Small intestine (tissue), 7 donors: ENCODE measurements around the gene ARAP1. TPM values are rescaled to one million over a fixed set of nuclear protein-coding genes. Genes with fewer than 3 reads are reported as not detected.

Experiments used
- DNase-seq, 2 donors: peaks; one replicate each; pipeline versions ENCODE4 v3.0.0 to v3.0.0-alpha.2; 2013
- FAIRE-seq: peaks from 2 replicates; lab custom pipeline; 2012; peaks lifted over from hg19 to GRCh38; lab: Jason Lieb, UNC
- H3K27ac ChIP-seq, 3 donors: one replicate each; pipeline ENCODE4 v1.5.1; 2013; ENCODE audit warnings: low read length in 2 of 3, mild to moderate bottlenecking in 2 of 3, control low read depth in 1 of 3, inconsistent platforms in 1 of 3, low read depth in 1 of 3, moderate library complexity in 1 of 3
- H3K27me3 ChIP-seq, 3 donors: one replicate each; pipeline ENCODE4 v1.6.1; 2013; ENCODE audit warnings: low read length in 3 of 3, inconsistent platforms in 1 of 3; ENCODE audit not compliant: control insufficient read depth in 3 of 3, insufficient read depth in 3 of 3
- H3K36me3 ChIP-seq, 3 donors: one replicate each; pipeline ENCODE4 v1.6.1; 2013; ENCODE audit warnings: low read length in 3 of 3, inconsistent platforms in 1 of 3, low read depth in 1 of 3, mild to moderate bottlenecking in 1 of 3, moderate library complexity in 1 of 3; ENCODE audit not compliant: control insufficient read depth in 3 of 3, insufficient read depth in 2 of 3
- H3K4me1 ChIP-seq, 3 donors: one replicate each; pipeline ENCODE4 v1.6.1; 2013; ENCODE audit warnings: low read length in 2 of 3, inconsistent platforms in 1 of 3, low read depth in 1 of 3, mild to moderate bottlenecking in 1 of 3, moderate library complexity in 1 of 3; ENCODE audit not compliant: control insufficient read depth in 3 of 3, insufficient read depth in 2 of 3
- H3K4me3 ChIP-seq, 3 donors: one replicate each; pipeline ENCODE4 v1.5.1; 2013; ENCODE audit warnings: low read length in 3 of 3, control low read depth in 1 of 3, inconsistent platforms in 1 of 3, low read depth in 1 of 3, mild to moderate bottlenecking in 1 of 3, moderate library complexity in 1 of 3
- H3K9me3 ChIP-seq, 2 donors: one replicate each; pipeline ENCODE4 v1.6.1; 2013; ENCODE audit warnings: low read depth in 1 of 2, low read length in 1 of 2; ENCODE audit not compliant: control insufficient read depth in 2 of 2, insufficient read depth in 1 of 2
- WGBS, 3 donors: extraction: QIAGEN DNeasy Blood & Tissue Kit; methylation state at CpG; one replicate each; pipeline ENCODE4 v1.1.7; 2013; 5-methylcytosine and 5-hydroxymethylcytosine counted together
- polyA plus RNA-seq, 4 donors: library from polyadenylated mRNA; stranded (reverse) in 3 of 4; unstranded in 1 of 4; fragments of 200-250 nt in 3 of 4; fragments of 120-200 nt in 1 of 4; gene quantifications; one replicate each; pipeline versions ENCODE4 v1.2.1 to v1.2.3, GENCODE V29; 2013
- donor health status: healthy with polysubstance abuse.
- donor health status: control.
- donor health status: control.
- donor health status: Bipolar disorder and iron deficiency.
- donor health status: healthy.

The ARAP1 gene
- polyA plus RNA-seq, 4 donors: 42.2 to 70.9 (median 53.2) TPM

DNA sequence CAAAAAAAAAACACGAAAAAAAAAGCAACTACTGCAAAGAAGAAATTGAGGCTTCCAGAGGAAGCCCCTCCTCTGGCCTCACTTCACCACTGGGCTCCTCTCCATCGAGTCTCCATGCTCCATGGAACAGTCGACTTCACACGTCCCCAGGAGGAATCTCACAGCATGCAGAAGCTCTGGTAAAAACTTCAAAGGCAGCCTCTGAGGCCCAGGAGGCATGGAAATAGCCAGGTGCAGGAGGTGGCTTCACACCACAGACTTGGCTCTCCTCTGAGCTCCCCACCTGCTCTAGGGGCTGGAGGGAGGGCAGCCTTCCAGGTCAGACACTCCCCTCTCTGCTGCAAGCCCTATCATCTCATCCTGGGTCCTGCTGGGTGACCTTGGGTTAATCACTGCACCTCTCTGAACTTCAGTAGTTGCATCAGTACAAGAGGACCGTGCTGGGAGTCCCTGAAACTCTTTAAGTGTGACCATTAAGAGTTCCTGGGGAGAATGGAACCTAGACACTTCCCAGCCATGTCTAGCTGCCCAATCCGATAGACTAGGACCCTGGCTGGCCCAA lies 86.2 kb downstream of the ARAP1 start:
- Histone ChIP-seq H3K4me1 (no peaks in the 10 kb centered on the region), H3K27ac (no peak overlapping the region), H3K36me3 (no peaks in the 10 kb centered on the region), H3K9me3 (peaks cover 0 to 11% of the 10 kb centered on the region in 2 donors), H3K4me3 (no peak overlapping the region), H3K27me3 (peaks cover 3 to 46% (median 6%) of the 10 kb centered on the region in 3 donors)
- WGBS, 3 donors: 27 to 37% (median 34%) methylated on average over 6 of the region's 6 CpGs
- DNase-seq: no peak
- FAIRE-seq: no peak

GRCh38 chr11:72662036-72662435 lies 90.2 kb downstream of the ARAP1 start:
- H3K27ac ChIP-seq: no peak overlapping the region
- H3K9me3 ChIP-seq: peaks cover 0 to 1% of the 10 kb centered on the region in 2 donors
- H3K27me3 ChIP-seq: peaks cover 3 to 26% (median 3%) of the 10 kb centered on the region in 3 donors
- no peaks in the 10 kb centered on the region for H3K36me3 ChIP-seq
- H3K4me3 ChIP-seq: no peak overlapping the region
- FAIRE-seq: no peak
- H3K4me1 ChIP-seq: no peaks in the 10 kb centered on the region
- WGBS, 3 donors: 70 to 76% (median 70%) methylated on average over 5 of the region's 5 CpGs
- no peak for DNase-seq

- Histone ChIP-seq H3K27me3 (peaks cover 3 to 28% (median 3%) of the 10 kb centered on the region in 3 donors), H3K27ac (no peak overlapping the region), H3K4me1 (no peaks in the 10 kb centered on the region), H3K4me3 (no peak overlapping the region), H3K9me3 (no peaks in the 10 kb centered on the region), H3K36me3 (no peaks in the 10 kb centered on the region)
- no peak for FAIRE-seq
- no peak for DNase-seq
- 80 to 82% (median 82%) methylated on average over 9 of the region's 9 CpGs for WGBS, 3 donors
Measured at GRCh38 chr11:72661486-72661885, 90.7 kb downstream of the ARAP1 start.

GRCh38 chr11:72658989-72659640 lies 93.1 kb downstream of the ARAP1 start:
- no peak overlapping the region for H3K4me3 ChIP-seq
- H3K36me3 ChIP-seq: no peaks in the 10 kb centered on the region
- no peak for FAIRE-seq
- WGBS, 3 donors: 46 to 77% (median 55%) methylated on average over 9 of the region's 9 CpGs
- DNase-seq: no peak
- H3K9me3 ChIP-seq: no peaks in the 10 kb centered on the region
- no peaks in the 10 kb centered on the region for H3K4me1 ChIP-seq
- no peak overlapping the region for H3K27ac ChIP-seq
- peaks cover 0 to 33% (median 3%) of the 10 kb centered on the region in 3 donors for H3K27me3 ChIP-seq

- H3K4me3 ChIP-seq: no peak overlapping the region
- H3K36me3 ChIP-seq: no peaks in the 10 kb centered on the region
- DNase-seq (no peak), FAIRE-seq (no peak)
- H3K27ac ChIP-seq: no peak overlapping the region
- H3K9me3 ChIP-seq: no peaks in the 10 kb centered on the region
- 77 to 84% (median 78%) methylated on average over 6 of the region's 6 CpGs for WGBS, 3 donors
- no peaks in the 10 kb centered on the region for H3K4me1 ChIP-seq
- H3K27me3 ChIP-seq: peaks cover 0 to 30% (median 3%) of the 10 kb centered on the region in 3 donors
Measured at GRCh38 chr11:72657411-72658100, 94.7 kb downstream of the ARAP1 start.

- DNase-seq (no peak), FAIRE-seq (no peak)
- Histone ChIP-seq H3K9me3 (no peaks in the 10 kb centered on the region), H3K4me3 (no peak overlapping the region), H3K27ac (no peak overlapping the region), H3K27me3 (peaks cover 0 to 22% (median 2%) of the 10 kb centered on the region in 3 donors), H3K36me3 (no peaks in the 10 kb centered on the region), H3K4me1 (no peaks in the 10 kb centered on the region)
- 53 to 75% (median 60%) methylated on average over 11 of the region's 11 CpGs for WGBS, 3 donors
Measured at GRCh38 chr11:72655896-72656464, 96.2 kb downstream of the ARAP1 start.

DNA sequence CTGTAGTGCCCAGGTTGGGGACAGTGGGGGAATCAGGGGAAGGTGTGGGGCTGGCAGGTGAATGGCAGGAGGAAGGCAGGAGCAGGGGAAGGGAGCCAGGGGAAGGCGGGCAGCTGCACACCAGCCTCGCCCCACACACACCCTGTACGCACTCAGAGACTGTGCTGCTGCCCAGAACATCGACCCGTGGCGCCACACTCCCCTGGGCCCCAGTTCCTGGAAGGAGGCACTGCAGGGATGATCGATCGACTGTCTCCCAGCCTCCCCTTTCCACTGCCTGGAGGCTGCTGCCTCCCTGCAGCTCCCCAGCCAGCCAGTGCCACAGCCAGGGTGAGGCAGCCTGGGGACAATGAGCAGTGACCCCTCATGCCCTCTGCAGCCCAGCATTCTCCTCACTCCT lies 97.2 kb downstream of the ARAP1 start:
- 42 to 69% (median 61%) methylated on average over 3 to 8 of the region's 8 CpGs for WGBS, 3 donors
- DNase-seq (no peak), FAIRE-seq (no peak)
- H3K27me3 ChIP-seq: peaks cover 0 to 18% (median 2%) of the 10 kb centered on the region in 3 donors
- no peaks in the 10 kb centered on the region for H3K4me1 ChIP-seq
- no peak overlapping the region for H3K4me3 ChIP-seq
- H3K9me3 ChIP-seq: no peaks in the 10 kb centered on the region
- H3K27ac ChIP-seq: no peak overlapping the region
- no peaks in the 10 kb centered on the region for H3K36me3 ChIP-seq

- 43 to 73% (median 55%) methylated on average over 3 of the region's 3 CpGs for WGBS, 3 donors
- FAIRE-seq: no peak
- Histone ChIP-seq H3K9me3 (no peaks in the 10 kb centered on the region), H3K4me3 (no peak overlapping the region), H3K27ac (no peak overlapping the region), H3K36me3 (no peaks in the 10 kb centered on the region), H3K27me3 (peaks cover 0 to 12% (median 2%) of the 10 kb centered on the region in 3 donors), H3K4me1 (no peaks in the 10 kb centered on the region)
- no peak for DNase-seq
Measured at GRCh38 chr11:72653649-72654048, 98.6 kb downstream of the ARAP1 start.
